ENCODE results near the gene RPTOR. TPM values are rescaled to one million over a fixed set of nuclear protein-coding genes. Genes with fewer than 3 reads are reported as not detected.

The RPTOR gene
- total RNA-seq, 1 experiment from 2014 or later: 25.1 TPM

DNA sequence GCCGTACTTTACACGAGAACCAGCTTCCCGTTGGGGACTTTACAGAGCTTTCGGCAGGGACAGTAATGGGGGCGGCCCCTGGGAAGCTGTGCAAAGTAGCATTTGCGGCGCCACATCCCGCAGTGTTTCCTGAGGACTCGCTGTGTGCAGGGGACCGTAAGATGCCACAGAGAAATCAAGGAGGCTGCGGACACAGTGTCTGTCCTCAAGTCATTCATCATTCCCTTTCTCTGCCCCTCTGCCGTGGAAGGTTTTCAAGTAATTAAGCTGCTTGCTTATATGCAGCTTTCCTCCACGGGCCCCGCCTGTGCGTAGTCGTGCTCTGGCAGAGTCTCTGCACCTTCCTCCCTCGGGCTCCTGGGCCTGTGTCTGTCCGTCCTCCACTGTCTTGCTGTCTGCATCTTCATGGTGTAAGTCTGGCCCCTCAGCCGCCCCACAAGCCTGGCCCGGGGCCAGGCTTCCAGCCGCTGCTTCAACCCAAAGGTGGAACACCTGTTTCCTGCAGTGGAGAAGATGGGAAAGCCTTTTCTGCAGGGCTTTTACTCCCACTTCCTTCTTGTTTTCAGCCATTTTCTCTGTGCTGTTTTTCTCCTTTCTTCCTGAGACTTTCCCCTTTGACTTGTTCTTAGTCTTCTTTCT, 230.1 kb downstream of the RPTOR start:
- Histone ChIP-seq H2AK5ac (ENCODE audit: insufficient read length, low read length) (no peak overlapping the region), H2BK20ac (ENCODE audit: low read depth, low read length, poor library complexity, severe bottlenecking) (no peak overlapping the region), H2BK120ac (ENCODE audit: low read depth, low read length, poor library complexity, severe bottlenecking) (no peak overlapping the region), H2BK5ac (ENCODE audit: insufficient read length, low read length) (no peak overlapping the region), H3K4me1 (ENCODE audit: insufficient read depth, low read length) (peaks cover 3% of the 10 kb centered on the region; the same call in 1 of the 2 replicates), H2BK12ac (ENCODE audit: insufficient read length, low read depth, low read length) (no peak overlapping the region), H3K9ac (ENCODE audit: extremely low read depth, insufficient read length, low read length) (no peak overlapping the region), H3T11ph (ENCODE audit: low read length) (no peak overlapping the region), H3K4me2 (ENCODE audit: insufficient read depth, insufficient read length, low read length) (no peak overlapping the region), H3K18ac (ENCODE audit: insufficient read length, low read depth, low read length) (no peak overlapping the region), H4K91ac (ENCODE audit: insufficient read length, low read depth, low read length) (no peak overlapping the region), H3K23me2 (ENCODE audit: insufficient read length, low read depth, low read length, poor library complexity, severe bottlenecking) (no peaks in the 10 kb centered on the region), H2AFZ (ENCODE audit: low read length) (no peak overlapping the region), H3K27ac (ENCODE audit: insufficient read length, low read depth, low read length) (no peak overlapping the region), H3K56ac (ENCODE audit: insufficient read length, low read depth, low read length) (no peak overlapping the region), H3K79me2 (ENCODE audit: insufficient read depth, low read length) (no peaks in the 10 kb centered on the region), H3K14ac (ENCODE audit: insufficient read depth, low read length) (no peak overlapping the region), H3K79me1 (ENCODE audit: insufficient read depth, low read depth, low read length, poor library complexity, severe bottlenecking) (no peaks in the 10 kb centered on the region), H3K9me3 (ENCODE audit: control insufficient read depth, low read depth, low read length) (no peaks in the 10 kb centered on the region), H4K8ac (replicated peaks; ENCODE audit: insufficient read length, low read depth, low read length) (no peak overlapping the region), H4K5ac (ENCODE audit: insufficient read length, low read depth, low read length) (no peak overlapping the region), H3K23ac (ENCODE audit: insufficient read length, low read depth, low read length) (no peak overlapping the region), H2BK15ac (ENCODE audit: low read depth, low read length) (no peak overlapping the region), H4K20me1 (ENCODE audit: control insufficient read depth, insufficient read depth, insufficient read length) (no peaks in the 10 kb centered on the region), H3K27me3 (ENCODE audit: insufficient read depth, low read length) (no peaks in the 10 kb centered on the region), H3K4ac (ENCODE audit: low read depth, low read length) (no peak overlapping the region)
- WGBS (ENCODE audit: extremely low coverage, insufficient read length, low lambda C conversion rate): no CpG with 5 or more reads among the region's 21 CpGs
- Mint-ChIP-seq H3K4me1 (peaks cover 21 to 43% of the 10 kb centered on the region in 2 experiments), H3K27me3 (ENCODE audit: low read depth) (no peaks in the 10 kb centered on the region), H3K9me3 (no peaks in the 10 kb centered on the region; a peak in 1 of 5 replicates), H3K27ac (peak overlapping the region in 2 of 3 experiments; percentile 49 to 65; a peak in 4 of 7 replicates), H3K36me3 (ENCODE audit: insufficient read depth in 1 of 3, low read depth in 3 of 3) (peaks cover 7 to 9% (median 7%) of the 10 kb centered on the region in 3 experiments; a peak in 6 of 7 replicates), H3K4me3 (no peak overlapping the region)
- peak; percentile 27 for DNase-seq
- TF ChIP-seq, protein P1, sequence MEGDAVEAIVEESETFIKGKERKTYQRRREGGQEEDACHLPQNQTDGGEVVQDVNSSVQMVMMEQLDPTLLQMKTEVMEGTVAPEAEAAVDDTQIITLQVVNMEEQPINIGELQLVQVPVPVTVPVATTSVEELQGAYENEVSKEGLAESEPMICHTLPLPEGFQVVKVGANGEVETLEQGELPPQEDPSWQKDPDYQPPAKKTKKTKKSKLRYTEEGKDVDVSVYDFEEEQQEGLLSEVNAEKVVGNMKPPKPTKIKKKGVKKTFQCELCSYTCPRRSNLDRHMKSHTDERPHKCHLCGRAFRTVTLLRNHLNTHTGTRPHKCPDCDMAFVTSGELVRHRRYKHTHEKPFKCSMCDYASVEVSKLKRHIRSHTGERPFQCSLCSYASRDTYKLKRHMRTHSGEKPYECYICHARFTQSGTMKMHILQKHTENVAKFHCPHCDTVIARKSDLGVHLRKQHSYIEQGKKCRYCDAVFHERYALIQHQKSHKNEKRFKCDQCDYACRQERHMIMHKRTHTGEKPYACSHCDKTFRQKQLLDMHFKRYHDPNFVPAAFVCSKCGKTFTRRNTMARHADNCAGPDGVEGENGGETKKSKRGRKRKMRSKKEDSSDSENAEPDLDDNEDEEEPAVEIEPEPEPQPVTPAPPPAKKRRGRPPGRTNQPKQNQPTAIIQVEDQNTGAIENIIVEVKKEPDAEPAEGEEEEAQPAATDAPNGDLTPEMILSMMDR (conservative IDR thresholded peaks at IDR 0.05): no peak

Data from H9 (cell line).